H4 (cell line): ENCODE measurements around the gene PPP1R14B. TPM values are rescaled to one million over a fixed set of nuclear protein-coding genes. Genes with fewer than 3 reads are reported as not detected.

Experiments
- DNase-seq: peaks from one replicate; pipeline ENCODE4 v3.0.0-alpha.2; 2015; ENCODE audit warnings: low spot score
- total RNA-seq: library from RNA; depleted of rRNA; stranded (reverse); fragments of >200 nt; shearing (Covaris generic); gene quantifications from 2 replicates; pipeline ENCODE4 v1.2.3, GENCODE V29; 2014

Gene PPP1R14B
- total RNA-seq, 1 experiment from 2014 or later, result 242 TPM

GRCh38 chr11:64245797-64246620 lies 734 bp downstream of the PPP1R14B start:
- DNase-seq, result peak; percentile 82

- DNase-seq, result no peak
These were observed 1.3 kb downstream of the PPP1R14B start for GRCh38 chr11:64245401-64245796.

GRCh38 chr11:64244966-64245365 lies 1.8 kb downstream of the PPP1R14B start:
- no peak for DNase-seq

GRCh38 chr11:64244107-64244506 lies 2.6 kb downstream of the PPP1R14B start:
- no peak for DNase-seq

GRCh38 chr11:64243236-64243854 lies 3.4 kb downstream of the PPP1R14B start:
- no peak for DNase-seq

- no peak for DNase-seq
These were observed 5.0 kb downstream of the PPP1R14B start for GRCh38 chr11:64241491-64242374.

- peak; percentile 94 for DNase-seq
These were observed 5.6 kb downstream of the PPP1R14B start for GRCh38 chr11:64241241-64241490.

- DNase-seq, result peak; percentile 95
These were observed 6.1 kb downstream of the PPP1R14B start, which contains the start of gene FKBP2 for GRCh38 chr11:64240435-64241240. Gene FKBP2, plus strand, starts transcription at chr11:64241095. Its CDS starts 1,293 bp downstream, at chr11:64242388.

GRCh38 chr11:64239662-64240434 lies 6.9 kb downstream of the PPP1R14B start:
- no peak for DNase-seq

- DNase-seq, result no peak
These were observed 7.7 kb downstream of the PPP1R14B start for GRCh38 chr11:64238999-64239398.

- no peak for DNase-seq
These were observed 8.7 kb downstream of the PPP1R14B start for GRCh38 chr11:64238076-64238475.

GRCh38 chr11:64237484-64237951 lies 9.2 kb downstream of the PPP1R14B start:
- no peak for DNase-seq

GRCh38 chr11:64235437-64236161 lies 11.1 kb downstream of the PPP1R14B start:
- no peak for DNase-seq

- DNase-seq, result no peak
These were observed 11.9 kb downstream of the PPP1R14B start for GRCh38 chr11:64234647-64235379.

GRCh38 chr11:64233913-64234586 lies 12.7 kb downstream of the PPP1R14B start, which contains the start of gene VEGFB:
Gene VEGFB, plus strand, starts transcription at chr11:64234584. Its CDS starts 250 bp downstream, at chr11:64234834.
- peak; percentile 45 for DNase-seq

- DNase-seq, result no peak
These were observed 13.8 kb downstream of the PPP1R14B start for GRCh38 chr11:64232967-64233315.

- DNase-seq, result no peak
These were observed 14.4 kb downstream of the PPP1R14B start for GRCh38 chr11:64232182-64232966.

- DNase-seq, result no peak
These were observed 15.2 kb downstream of the PPP1R14B start for GRCh38 chr11:64231546-64231945.
